ENCODE measurements around the gene SDHB.

GRCh38 chr1:17031436-17031835 lies 22.4 kb downstream of the SDHB start:
- no peak for TF ChIP-seq CTCF (conservative IDR thresholded peaks at IDR 0.05; ENCODE audit: low read length)
- no peak for TF ChIP-seq EZH2phosphoT487 (IDR thresholded peaks at IDR 0.05; ENCODE audit: borderline replicate concordance)
